ENCODE measurements around the gene RAB11A. TPM values are rescaled to one million over a fixed set of nuclear protein-coding genes. Genes with fewer than 3 reads are reported as not detected.

The RAB11A gene
- polyA plus RNA-seq, 2 of the 4 experiments (the other 2 are of a cell fraction) = 316 to 551 TPM

- TF ChIP-seq CTCF (IDR thresholded peaks at IDR 0.05) (peak; percentile 65), TP53 (CRISPR knock-in tag; IDR thresholded peaks at IDR 0.05) (no peak), RCOR1 (IDR thresholded peaks at IDR 0.05; ENCODE audit: low read depth, low read length) (no peak), RARB (CRISPR knock-in tag; IDR thresholded peaks at IDR 0.05) (no peak), HOXB5 (CRISPR knock-in tag; IDR thresholded peaks at IDR 0.05) (no peak), SMC3 (IDR thresholded peaks at IDR 0.05) (peak; percentile 66), PHF8 (IDR thresholded peaks at IDR 0.05; ENCODE audit: borderline replicate concordance, low read depth) (no peak), POLR2A (IDR thresholded peaks at IDR 0.05; ENCODE audit: low read length) (no peak)
- TF ChIP-seq, protein P1, sequence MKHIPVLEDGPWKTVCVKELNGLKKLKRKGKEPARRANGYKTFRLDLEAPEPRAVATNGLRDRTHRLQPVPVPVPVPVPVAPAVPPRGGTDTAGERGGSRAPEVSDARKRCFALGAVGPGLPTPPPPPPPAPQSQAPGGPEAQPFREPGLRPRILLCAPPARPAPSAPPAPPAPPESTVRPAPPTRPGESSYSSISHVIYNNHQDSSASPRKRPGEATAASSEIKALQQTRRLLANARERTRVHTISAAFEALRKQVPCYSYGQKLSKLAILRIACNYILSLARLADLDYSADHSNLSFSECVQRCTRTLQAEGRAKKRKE (CRISPR knock-in tag; IDR thresholded peaks at IDR 0.05; ENCODE audit: low read depth) = no peak
Measured at GRCh38 chr15:65829130-65829764, 40.0 kb upstream of the RAB11A start (continued).

- Histone ChIP-seq H3K27ac (peak overlapping the region; percentile 59 to 74), H3K9me3 (no peaks in the 10 kb centered on the region), H3K4me3 (peak overlapping the region; percentile 9; the same call in 2 of the 3 replicates), H3K4me1 (peaks cover 48% of the 10 kb centered on the region), H3K4me2 (peak overlapping the region; percentile 73)
- 4% methylated on average over 8 of the region's 8 CpGs for WGBS (ENCODE audit: missing lambda C conversion rate)
- ChIA-PET CTCF (interaction anchor here (0.6 to 6.6 kb wide), 28 partner anchors 9 to 1803 kb away, joined by 3 to 64 read pairs (median 4); partner anchors contain the start of genes INTS14 and RAB11A), POLR2A (interaction anchor here (0.6 to 5.0 kb wide), 9 partner anchors 9 to 222 kb away, joined by 3 to 62 read pairs (median 4); partner anchors contain the start of genes DENND4A, INTS14 and RAB11A)
- DNase-seq (ENCODE audit: low read depth in 1 of 2, low spot score in 1 of 2) = peak; percentile 99
- ATAC-seq = peak; percentile 97
- FAIRE-seq = peak; percentile 86
- TF ChIP-seq HEYL (CRISPR knock-in tag; IDR thresholded peaks at IDR 0.05) (no peak), FOSB (CRISPR knock-in tag; IDR thresholded peaks at IDR 0.05) (0 out of 2 replicates have a peak, but pooled peaks have one; percentile 20), TP53 (CRISPR knock-in tag; IDR thresholded peaks at IDR 0.05) (no peak), EHF (CRISPR knock-in tag; IDR thresholded peaks at IDR 0.05) (no peak), RNF2 (IDR thresholded peaks at IDR 0.05; ENCODE audit: borderline replicate concordance, low read depth) (no peak), JUN (IDR thresholded peaks at IDR 0.05) (peak; percentile 98 to 99), HOXB13 (CRISPR knock-in tag; IDR thresholded peaks at IDR 0.05; ENCODE audit: low read depth) (no peak), CBX2 (IDR thresholded peaks at IDR 0.05; ENCODE audit: borderline replicate concordance, low read depth) (no peak), HDAC2 (IDR thresholded peaks at IDR 0.05) (no peak), KDM5A (IDR thresholded peaks at IDR 0.05) (no peak), EHMT2 (IDR thresholded peaks at IDR 0.05; ENCODE audit: low read depth) (no peak), TFCP2L1 (CRISPR knock-in tag; IDR thresholded peaks at IDR 0.05) (no peak), CTCF (IDR thresholded peaks at IDR 0.05) (peak; percentile 26; the same call in 2 of the 3 replicates), CHD4 (IDR thresholded peaks at IDR 0.05; ENCODE audit: borderline replicate concordance) (no peak), ESRRA (IDR thresholded peaks at IDR 0.05; ENCODE audit: borderline replicate concordance, low read length) (no peak), NFE2L2 (conservative IDR thresholded peaks at IDR 0.05; ENCODE audit: low read length) (no peak), POLR2AphosphoS2 (conservative IDR thresholded peaks at IDR 0.05; ENCODE audit: low read length) (no peak), ZNF302 (CRISPR knock-in tag; IDR thresholded peaks at IDR 0.05) (no peak), FOXS1 (CRISPR knock-in tag; IDR thresholded peaks at IDR 0.05) (peak; percentile 63; the same call in 1 of the 2 replicates), HOXB5 (CRISPR knock-in tag; IDR thresholded peaks at IDR 0.05) (no peak), EP300 (IDR thresholded peaks at IDR 0.05) (peak; percentile 73 to 82; a peak in 3 of 5 replicates)
- TF ChIP-seq, protein P2, sequence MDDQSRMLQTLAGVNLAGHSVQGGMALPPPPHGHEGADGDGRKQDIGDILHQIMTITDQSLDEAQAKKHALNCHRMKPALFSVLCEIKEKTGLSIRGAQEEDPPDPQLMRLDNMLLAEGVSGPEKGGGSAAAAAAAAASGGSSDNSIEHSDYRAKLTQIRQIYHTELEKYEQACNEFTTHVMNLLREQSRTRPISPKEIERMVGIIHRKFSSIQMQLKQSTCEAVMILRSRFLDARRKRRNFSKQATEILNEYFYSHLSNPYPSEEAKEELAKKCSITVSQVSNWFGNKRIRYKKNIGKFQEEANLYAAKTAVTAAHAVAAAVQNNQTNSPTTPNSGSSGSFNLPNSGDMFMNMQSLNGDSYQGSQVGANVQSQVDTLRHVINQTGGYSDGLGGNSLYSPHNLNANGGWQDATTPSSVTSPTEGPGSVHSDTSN (IDR thresholded peaks at IDR 0.05) = peak; percentile 85; the same call in 1 of the 2 replicates
- TF ChIP-seq, protein P3, sequence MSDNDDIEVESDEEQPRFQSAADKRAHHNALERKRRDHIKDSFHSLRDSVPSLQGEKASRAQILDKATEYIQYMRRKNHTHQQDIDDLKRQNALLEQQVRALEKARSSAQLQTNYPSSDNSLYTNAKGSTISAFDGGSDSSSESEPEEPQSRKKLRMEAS (IDR thresholded peaks at IDR 0.05) = peak; percentile 93
- TF ChIP-seq, protein P4, sequence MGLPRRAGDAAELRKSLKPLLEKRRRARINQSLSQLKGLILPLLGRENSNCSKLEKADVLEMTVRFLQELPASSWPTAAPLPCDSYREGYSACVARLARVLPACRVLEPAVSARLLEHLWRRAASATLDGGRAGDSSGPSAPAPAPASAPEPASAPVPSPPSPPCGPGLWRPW (IDR thresholded peaks at IDR 0.05) = no peak
- TF ChIP-seq, protein P1 (CRISPR knock-in tag; IDR thresholded peaks at IDR 0.05; ENCODE audit: low read depth) = peak; percentile 81
Measured at GRCh38 chr15:65832549-65833364, 36.5 kb upstream of the RAB11A start.

All from A549 (cell line).